Progenitor cell of endocrine pancreas (in vitro differentiated cells): ENCODE measurements around the gene CKM. TPM values are rescaled to one million over a fixed set of nuclear protein-coding genes. Genes with fewer than 3 reads are reported as not detected.

Experiments
- DNase-seq: peaks from one replicate; pipeline ENCODE4 v3.0.0; 2021; ENCODE audit warnings: low spot score; ENCODE audit not compliant: unreplicated experiment
- H3K27ac Mint-ChIP-seq: 2 replicates; pipeline ENCODE4 v1.8.0; 2021; ENCODE audit warnings: mild to moderate bottlenecking, moderate library complexity, mixed read lengths
- H3K27me3 Mint-ChIP-seq: 2 replicates; pipeline ENCODE4 v1.8.0; 2021; ENCODE audit warnings: mixed read lengths
- H3K36me3 Mint-ChIP-seq: 2 replicates; pipeline ENCODE4 v1.8.0; 2022; ENCODE audit warnings: mixed read lengths; ENCODE audit not compliant: insufficient read depth
- H3K4me1 Mint-ChIP-seq: 2 replicates; pipeline ENCODE4 v1.8.0; 2021; ENCODE audit warnings: low read depth, mixed read lengths
- H3K4me3 Mint-ChIP-seq: 2 replicates; pipeline ENCODE4 v1.8.0; 2021; ENCODE audit warnings: low read depth, mild to moderate bottlenecking, moderate library complexity, mixed read lengths
- H3K9me3 Mint-ChIP-seq: 2 replicates; pipeline ENCODE4 v1.8.0; 2021; ENCODE audit warnings: low read depth, mixed read lengths
- CTCF ChIP-seq: fragments of 200-600 bp; sonication (generic); IDR thresholded peaks from one replicate; pipeline ENCODE4 v1.5.0; 2021; ENCODE audit warnings: antibody characterized with exemption, mild to moderate bottlenecking; ENCODE audit not compliant: unreplicated experiment
- total RNA-seq: library from RNA; stranded (reverse); gene quantifications from 2 replicates; pipeline ENCODE4 v1.2.1, GENCODE V29; 2021

The CKM gene
- total RNA-seq, 1 donor from 2014 or later = not detected

GRCh38 chr19:45262570-45262969, 60.1 kb downstream of the CKM start:
- no peaks in the 10 kb centered on the region for H3K4me1 Mint-ChIP-seq
- no peaks in the 10 kb centered on the region for H3K9me3 Mint-ChIP-seq
- no peak for TF ChIP-seq CTCF

GRCh38 chr19:45258862-45259261, 63.8 kb downstream of the CKM start:
- H3K36me3 Mint-ChIP-seq = peaks cover 3% of the 10 kb centered on the region
- no peaks in the 10 kb centered on the region for H3K9me3 Mint-ChIP-seq

More at GRCh38 chr19:45262570-45262969, 60.1 kb downstream of the CKM start:
- peaks cover 6% of the 10 kb centered on the region for H3K36me3 Mint-ChIP-seq
- no peak for DNase-seq
- no peaks in the 10 kb centered on the region for H3K27me3 Mint-ChIP-seq
- H3K4me3 Mint-ChIP-seq = no peak overlapping the region
- H3K27ac Mint-ChIP-seq = no peak overlapping the region

GRCh38 chr19:45256836-45257235, 65.8 kb downstream of the CKM start:
- H3K9me3 Mint-ChIP-seq = no peaks in the 10 kb centered on the region
- H3K4me1 Mint-ChIP-seq = peaks cover 15% of the 10 kb centered on the region
- no peaks in the 10 kb centered on the region for H3K27me3 Mint-ChIP-seq
- no peak overlapping the region for H3K27ac Mint-ChIP-seq
- no peak overlapping the region for H3K4me3 Mint-ChIP-seq
- DNase-seq = no peak
- TF ChIP-seq CTCF = no peak
- H3K36me3 Mint-ChIP-seq = peaks cover 3% of the 10 kb centered on the region

More at GRCh38 chr19:45258862-45259261, 63.8 kb downstream of the CKM start:
- no peak for DNase-seq
- Mint-ChIP-seq H3K4me1 (peaks cover 2% of the 10 kb centered on the region), H3K27ac (no peak overlapping the region), H3K27me3 (no peaks in the 10 kb centered on the region), H3K4me3 (no peak overlapping the region)
- TF ChIP-seq CTCF = no peak

Other genes starting within 250 kb of the CKM start
- 1.1 and 1.3 TPM in 2 replicates for gene ZNF296, start 246.4 kb downstream of the CKM start, total RNA-seq
- 29.8 and 39.4 TPM in 2 replicates for gene GEMIN7, start 243.6 kb downstream of the CKM start, total RNA-seq
- gene PPP1R37, start 229.7 kb downstream of the CKM start, total RNA-seq = 44.8 and 45.8 TPM in 2 replicates
- 0.34 and 0.53 TPM in 2 replicates for gene NKPD1, start 161.9 kb downstream of the CKM start, total RNA-seq
- 40.4 and 43.8 TPM in 2 replicates for gene TRAPPC6A, start 144.6 kb downstream of the CKM start, total RNA-seq
- 8.7 and 9.1 TPM in 2 replicates for gene BLOC1S3, start 144.1 kb downstream of the CKM start, total RNA-seq
- not detected in 2 replicates for gene EXOC3L2, start 77.5 kb downstream of the CKM start, total RNA-seq
- gene MARK4, start 71.6 kb downstream of the CKM start, total RNA-seq = 57.5 and 60.4 TPM in 2 replicates
- 1.1 and 1.6 TPM in 2 replicates for gene KLC3, start 17.9 kb upstream of the CKM start, total RNA-seq
- gene ERCC2, start 47.7 kb upstream of the CKM start, total RNA-seq = 60.5 and 63.8 TPM in 2 replicates
- 24.2 and 27.2 TPM in 2 replicates for gene PPP1R13L, start 82.2 kb upstream of the CKM start, total RNA-seq
- 7.4 and 8.9 TPM in 2 replicates for gene POLR1G, start 83.8 kb upstream of the CKM start, total RNA-seq
- 58.5 and 64.8 TPM in 2 replicates for gene ERCC1, start 101.0 kb upstream of the CKM start, total RNA-seq
- gene FOSB, start 145.1 kb upstream of the CKM start, total RNA-seq = 5.3 and 7.3 TPM in 2 replicates
- gene RTN2, start 174.2 kb upstream of the CKM start, total RNA-seq = 17.9 and 21.6 TPM in 2 replicates
- 0.62 TPM in 1 of 2 replicates, not detected in the other for gene PPM1N, start 175.6 kb upstream of the CKM start, total RNA-seq
- 93.4 and 94.9 TPM in 2 replicates for gene VASP, start 184.6 kb upstream of the CKM start, total RNA-seq